A549 (cell line): ENCODE data around the gene OR2L13. TPM values are rescaled to one million over a fixed set of nuclear protein-coding genes. Genes with fewer than 3 reads are reported as not detected.

Experiments
- ATAC-seq, 2 experiments: fragments of 200-7000 bp in 1 of 2; fragments of >200 bp in 1 of 2; cut with Nextera tagmentation in 1 of 2; cut with Tn5 transposase in 1 of 2; 3 replicates each; pipeline versions ENCODE4 v1.8.0 to v1.9.1; 2018 to 2020; ENCODE audit warnings: mild to moderate bottlenecking in 1 of 2, moderate library complexity in 1 of 2
- CTCF ChIA-PET: fragments of 300-600 bp; sonication (Branson Sonifier 250); formaldehyde crosslinking; extraction: SDS; loops from one replicate; lab custom pipeline; 2021; ENCODE audit warnings: antibody characterized with exemption, inconsistent platforms; lab: Yijun Ruan, JAX
- POLR2A ChIA-PET: fragments of 350-600 bp; formaldehyde crosslinking; extraction: SDS; loops from one replicate; lab custom pipeline; 2021; ENCODE audit warnings: antibody characterized with exemption, inconsistent platforms; lab: Yijun Ruan, JAX
- DNase-seq, 2 experiments: peaks; one replicate each; pipeline versions ENCODE4 v3.0.0 to v3.0.0-alpha.2; 2011 to 2016; ENCODE audit warnings: low read depth in 1 of 2, low spot score in 1 of 2
- FAIRE-seq: peaks from 2 replicates; lab custom pipeline; 2011; peaks lifted over from hg19 to GRCh38; lab: Jason Lieb, UNC
- H3K27ac ChIP-seq, 2 experiments: fragments of >200 bp; sonication (Bioruptor Twin); formaldehyde crosslinking; 3 replicates each; pipeline ENCODE4 v1.5.1; 2016 to 2017
- H3K4me1 ChIP-seq: fragments of >200 bp; sonication (Bioruptor Twin); formaldehyde crosslinking; 3 replicates; pipeline ENCODE4 v1.6.1; 2016
- H3K4me2 ChIP-seq: fragments of >200 bp; sonication (Bioruptor Twin); formaldehyde crosslinking; 3 replicates; pipeline ENCODE4 v1.6.1; 2016
- H3K4me3 ChIP-seq: fragments of >200 bp; sonication (Bioruptor Twin); formaldehyde crosslinking; 3 replicates; pipeline ENCODE4 v1.5.1; 2016
- H3K9me3 ChIP-seq: fragments of >200 bp; sonication (Bioruptor Twin); formaldehyde crosslinking; 3 replicates; pipeline ENCODE4 v1.6.1; 2016
- EHMT2 ChIP-seq: fragments of 200-600 bp; sonication (generic); IDR thresholded peaks from 2 replicates; pipeline ENCODE4 v1.6.1; 2016; ENCODE audit warnings: antibody characterized with exemption, low read depth, mild to moderate bottlenecking, moderate library complexity
- EP300 ChIP-seq, 2 experiments: fragments of >200 bp; sonication (Bioruptor Twin); formaldehyde crosslinking; IDR thresholded peaks; 2 replicates in 1 of 2; 3 replicates in 1 of 2; pipeline ENCODE4 v1.6.1; 2016 to 2017
- NFE2L2 ChIP-seq: fragments of 150-350 bp; conservative IDR thresholded peaks from 2 replicates; pipeline ENCODE4 v1.6.1; 2014; ENCODE audit warnings: low read length
- NPAS2 ChIP-seq: fragments of 250-450 bp; sonication (Bioruptor Pico); IDR thresholded peaks from 2 replicates; pipeline ENCODE4 v1.8.0; 2022; ENCODE audit warnings: mild to moderate bottlenecking, moderate library complexity, borderline replicate concordance
- RCOR1 ChIP-seq: fragments of 150-350 bp; IDR thresholded peaks from 2 replicates; pipeline ENCODE4 v1.6.1; 2014; ENCODE audit warnings: antibody characterized with exemption, low read length, low read depth
- RFX5 ChIP-seq: fragments of 450-650 bp; IDR thresholded peaks from 2 replicates; pipeline ENCODE4 v1.7.1; 2014; ENCODE audit warnings: antibody characterized with exemption, mild to moderate bottlenecking, moderate library complexity
- WGBS: methylation state at CpG from one replicate; pipeline ENCODE4 v1.1.6; 2017; ENCODE audit errors: missing lambda C conversion rate; 5-methylcytosine and 5-hydroxymethylcytosine counted together
- polyA plus RNA-seq, 4 experiments: library from polyadenylated mRNA; depleted of rRNA in 3 of 4; stranded (reverse); fragments of >200 nt; fragmentation: RNase III in 1 of 4; extraction: RNeasy Plus Mini Kit Qiagen cat#74134 plus additional on column Dnase treatment in 1 of 4; gene quantifications; 2 replicates in 3 of 4; 3 replicates in 1 of 4; pipeline ENCODE4 v1.2.3, GENCODE V29; 2011 to 2017
- small RNA-seq, 6 experiments: library from RNA; depleted of rRNA; stranded (forward); fragments of <200 nt; gene quantifications; one replicate each; pipeline ENCODE3, GENCODE V24; 2012
- TF ChIP-seq, protein P1 (sequence below): fragments of 200-600 bp; sonication (generic); IDR thresholded peaks from 2 replicates; pipeline ENCODE4 v1.6.1; 2016; ENCODE audit warnings: antibody characterized with exemption, mild to moderate bottlenecking, moderate library complexity
- TF ChIP-seq, protein P2 (sequence below): fragments of >200 bp; sonication (Bioruptor Twin); formaldehyde crosslinking; IDR thresholded peaks from 2 replicates; pipeline ENCODE4 v1.6.1; 2016

Gene OR2L13
- polyA plus RNA-seq, 2 of the 4 experiments (the other 2 are of a cell fraction) = not detected

DNA sequence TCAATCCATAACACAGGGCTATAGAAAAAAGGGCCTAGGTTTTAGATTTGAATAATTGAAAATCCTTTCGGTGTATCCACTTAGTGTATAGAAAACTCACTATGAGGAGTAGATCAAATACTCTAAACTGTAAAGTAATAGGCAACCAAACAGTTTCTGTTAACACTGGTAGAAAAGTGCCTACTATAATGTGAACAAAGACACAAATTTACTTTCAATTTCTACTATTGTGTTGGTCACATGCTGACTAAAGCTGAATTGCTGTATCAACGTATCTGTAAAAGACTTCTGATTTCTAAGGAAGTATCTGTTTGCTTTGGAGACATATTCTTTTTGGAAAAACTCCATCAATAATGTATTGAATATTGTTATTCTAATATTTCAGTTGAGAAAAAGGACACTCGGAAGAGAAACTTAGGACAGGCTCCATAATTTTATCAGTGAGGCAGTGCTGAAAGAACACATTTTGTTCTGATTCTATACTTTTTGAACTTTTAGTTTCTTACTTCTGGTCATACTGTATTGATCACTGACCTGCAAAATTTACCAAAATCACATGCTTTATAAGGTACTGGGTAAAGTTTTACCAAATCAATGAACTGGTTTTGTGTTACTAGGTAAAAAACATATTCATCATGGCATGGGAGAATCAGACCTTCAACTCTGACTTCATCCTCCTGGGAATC, 49.7 kb downstream of the OR2L13 start, which contains the start of gene OR2M5:
Gene OR2M5 (plus strand): TSS at position 636 of the 686 bp plus-strand sequence. CDS start 0 bp downstream, at position 636.
- Histone ChIP-seq H3K9me3 (no peaks in the 10 kb centered on the region; the same call in 2 of the 3 replicates), H3K4me1 (no peaks in the 10 kb centered on the region), H3K27ac (no peak within 1 kb of the TSS), H3K4me2 (no peak within 1 kb of the TSS), H3K4me3 (no peak within 1 kb of the TSS)
- no peak for ATAC-seq
- POLR2A ChIA-PET = no interaction called here
- TF ChIP-seq RCOR1 (no peak), EHMT2 (no peak), NFE2L2 (no peak), EP300 (IDR thresholded peaks at IDR 0.05) (no peak), NPAS2 (CRISPR knock-in tag) (no peak), RFX5 (no peak)
- TF ChIP-seq, protein P1, sequence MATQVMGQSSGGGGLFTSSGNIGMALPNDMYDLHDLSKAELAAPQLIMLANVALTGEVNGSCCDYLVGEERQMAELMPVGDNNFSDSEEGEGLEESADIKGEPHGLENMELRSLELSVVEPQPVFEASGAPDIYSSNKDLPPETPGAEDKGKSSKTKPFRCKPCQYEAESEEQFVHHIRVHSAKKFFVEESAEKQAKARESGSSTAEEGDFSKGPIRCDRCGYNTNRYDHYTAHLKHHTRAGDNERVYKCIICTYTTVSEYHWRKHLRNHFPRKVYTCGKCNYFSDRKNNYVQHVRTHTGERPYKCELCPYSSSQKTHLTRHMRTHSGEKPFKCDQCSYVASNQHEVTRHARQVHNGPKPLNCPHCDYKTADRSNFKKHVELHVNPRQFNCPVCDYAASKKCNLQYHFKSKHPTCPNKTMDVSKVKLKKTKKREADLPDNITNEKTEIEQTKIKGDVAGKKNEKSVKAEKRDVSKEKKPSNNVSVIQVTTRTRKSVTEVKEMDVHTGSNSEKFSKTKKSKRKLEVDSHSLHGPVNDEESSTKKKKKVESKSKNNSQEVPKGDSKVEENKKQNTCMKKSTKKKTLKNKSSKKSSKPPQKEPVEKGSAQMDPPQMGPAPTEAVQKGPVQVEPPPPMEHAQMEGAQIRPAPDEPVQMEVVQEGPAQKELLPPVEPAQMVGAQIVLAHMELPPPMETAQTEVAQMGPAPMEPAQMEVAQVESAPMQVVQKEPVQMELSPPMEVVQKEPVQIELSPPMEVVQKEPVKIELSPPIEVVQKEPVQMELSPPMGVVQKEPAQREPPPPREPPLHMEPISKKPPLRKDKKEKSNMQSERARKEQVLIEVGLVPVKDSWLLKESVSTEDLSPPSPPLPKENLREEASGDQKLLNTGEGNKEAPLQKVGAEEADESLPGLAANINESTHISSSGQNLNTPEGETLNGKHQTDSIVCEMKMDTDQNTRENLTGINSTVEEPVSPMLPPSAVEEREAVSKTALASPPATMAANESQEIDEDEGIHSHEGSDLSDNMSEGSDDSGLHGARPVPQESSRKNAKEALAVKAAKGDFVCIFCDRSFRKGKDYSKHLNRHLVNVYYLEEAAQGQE = no peak
- TF ChIP-seq, protein P2, sequence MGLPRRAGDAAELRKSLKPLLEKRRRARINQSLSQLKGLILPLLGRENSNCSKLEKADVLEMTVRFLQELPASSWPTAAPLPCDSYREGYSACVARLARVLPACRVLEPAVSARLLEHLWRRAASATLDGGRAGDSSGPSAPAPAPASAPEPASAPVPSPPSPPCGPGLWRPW = no peak
- no peak for DNase-seq
- 4% methylated on average over 3 of the region's 3 CpGs for WGBS
- FAIRE-seq = no peak
- CTCF ChIA-PET = no interaction called here

Small RNA genes lying within 50 kb of the gene (small RNA-seq; reads per million reads assigned to genes)
- gene RF00019 = 0 reads per million in 6 experiments

Other genes with a start within 250 kb of the OR2L13 start
- gene TRIM58, start 238.0 kb upstream of the OR2L13 start, polyA plus RNA-seq (2011; rRNA removed) = not detected in 2 replicates
- gene TRIM58, start 238.0 kb upstream of the OR2L13 start, polyA plus RNA-seq (2017; fragmentation: RNase III; extraction: RNeasy Plus Mini Kit Qiagen cat#74134 plus additional on column Dnase treatment) = not detected in 3 replicates
- not detected in 2 replicates for gene OR2W3, start 199.6 kb upstream of the OR2L13 start, polyA plus RNA-seq (2011; rRNA removed)
- not detected in 3 replicates for gene OR2W3, start 199.6 kb upstream of the OR2L13 start, polyA plus RNA-seq (2017; fragmentation: RNase III; extraction: RNeasy Plus Mini Kit Qiagen cat#74134 plus additional on column Dnase treatment)
- gene OR2T8, start 174.9 kb upstream of the OR2L13 start, polyA plus RNA-seq (2011; rRNA removed) = not detected in 2 replicates
- not detected in 3 replicates for gene OR2T8, start 174.9 kb upstream of the OR2L13 start, polyA plus RNA-seq (2017; fragmentation: RNase III; extraction: RNeasy Plus Mini Kit Qiagen cat#74134 plus additional on column Dnase treatment)
- not detected in 2 replicates for gene OR2AJ1, start 170.3 kb upstream of the OR2L13 start, polyA plus RNA-seq (2011; rRNA removed)
- gene OR2AJ1, start 170.3 kb upstream of the OR2L13 start, polyA plus RNA-seq (2017; fragmentation: RNase III; extraction: RNeasy Plus Mini Kit Qiagen cat#74134 plus additional on column Dnase treatment) = not detected in 3 replicates
- gene OR2L8, start 146.3 kb upstream of the OR2L13 start, polyA plus RNA-seq (2011; rRNA removed) = not detected in 2 replicates
- gene OR2L8, start 146.3 kb upstream of the OR2L13 start, polyA plus RNA-seq (2017; fragmentation: RNase III; extraction: RNeasy Plus Mini Kit Qiagen cat#74134 plus additional on column Dnase treatment) = not detected in 3 replicates
- not detected in 2 replicates for gene OR2AK2, start 130.0 kb upstream of the OR2L13 start, polyA plus RNA-seq (2011; rRNA removed)
- gene OR2AK2, start 130.0 kb upstream of the OR2L13 start, polyA plus RNA-seq (2017; fragmentation: RNase III; extraction: RNeasy Plus Mini Kit Qiagen cat#74134 plus additional on column Dnase treatment) = not detected in 3 replicates
- not detected in 2 replicates for gene OR2L5, start 81.5 kb upstream of the OR2L13 start, polyA plus RNA-seq (2011; rRNA removed)
- not detected in 3 replicates for gene OR2L5, start 81.5 kb upstream of the OR2L13 start, polyA plus RNA-seq (2017; fragmentation: RNase III; extraction: RNeasy Plus Mini Kit Qiagen cat#74134 plus additional on column Dnase treatment)
- not detected in 2 replicates for gene OR2L2, start 65.1 kb upstream of the OR2L13 start, polyA plus RNA-seq (2011; rRNA removed)
- gene OR2L2, start 65.1 kb upstream of the OR2L13 start, polyA plus RNA-seq (2017; fragmentation: RNase III; extraction: RNeasy Plus Mini Kit Qiagen cat#74134 plus additional on column Dnase treatment) = not detected in 3 replicates
- gene OR2L3, start 48.3 kb upstream of the OR2L13 start, polyA plus RNA-seq (2011; rRNA removed) = not detected in 2 replicates
- gene OR2L3, start 48.3 kb upstream of the OR2L13 start, polyA plus RNA-seq (2017; fragmentation: RNase III; extraction: RNeasy Plus Mini Kit Qiagen cat#74134 plus additional on column Dnase treatment) = not detected in 3 replicates
- not detected in 2 replicates for gene OR2M5, start 50.0 kb downstream of the OR2L13 start, polyA plus RNA-seq (2011; rRNA removed)
- gene OR2M5, start 50.0 kb downstream of the OR2L13 start, polyA plus RNA-seq (2017; fragmentation: RNase III; extraction: RNeasy Plus Mini Kit Qiagen cat#74134 plus additional on column Dnase treatment) = not detected in 3 replicates
- not detected in 2 replicates for gene OR2M2, start 79.6 kb downstream of the OR2L13 start, polyA plus RNA-seq (2011; rRNA removed)
- not detected in 3 replicates for gene OR2M2, start 79.6 kb downstream of the OR2L13 start, polyA plus RNA-seq (2017; fragmentation: RNase III; extraction: RNeasy Plus Mini Kit Qiagen cat#74134 plus additional on column Dnase treatment)
- gene OR2M3, start 102.1 kb downstream of the OR2L13 start, polyA plus RNA-seq (2011; rRNA removed) = not detected in 2 replicates
- not detected in 3 replicates for gene OR2M3, start 102.1 kb downstream of the OR2L13 start, polyA plus RNA-seq (2017; fragmentation: RNase III; extraction: RNeasy Plus Mini Kit Qiagen cat#74134 plus additional on column Dnase treatment)
- not detected in 2 replicates for gene OR2M4, start 136.2 kb downstream of the OR2L13 start, polyA plus RNA-seq (2011; rRNA removed)
- not detected in 3 replicates for gene OR2M4, start 136.2 kb downstream of the OR2L13 start, polyA plus RNA-seq (2017; fragmentation: RNase III; extraction: RNeasy Plus Mini Kit Qiagen cat#74134 plus additional on column Dnase treatment)
- not detected in 2 replicates for gene OR2T33, start 182.8 kb downstream of the OR2L13 start, polyA plus RNA-seq (2011; rRNA removed)
- gene OR2T33, start 182.8 kb downstream of the OR2L13 start, polyA plus RNA-seq (2017; fragmentation: RNase III; extraction: RNeasy Plus Mini Kit Qiagen cat#74134 plus additional on column Dnase treatment) = not detected in 3 replicates
- gene OR2T12, start 208.2 kb downstream of the OR2L13 start, polyA plus RNA-seq (2011; rRNA removed) = not detected in 2 replicates
- not detected in 3 replicates for gene OR2T12, start 208.2 kb downstream of the OR2L13 start, polyA plus RNA-seq (2017; fragmentation: RNase III; extraction: RNeasy Plus Mini Kit Qiagen cat#74134 plus additional on column Dnase treatment)
- gene OR2M7, start 229.4 kb downstream of the OR2L13 start, polyA plus RNA-seq (2011; rRNA removed) = not detected in 2 replicates
- gene OR2M7, start 229.4 kb downstream of the OR2L13 start, polyA plus RNA-seq (2017; fragmentation: RNase III; extraction: RNeasy Plus Mini Kit Qiagen cat#74134 plus additional on column Dnase treatment) = not detected in 3 replicates